ENCODE results near the gene TMEM131. TPM values are rescaled to one million over a fixed set of nuclear protein-coding genes. Genes with fewer than 3 reads are reported as not detected.

TMEM131 gene
- total RNA-seq, 1 experiment from 2014 or later = 7.4 TPM

GRCh38 chr2:97755491-97755890, 240.3 kb downstream of the TMEM131 start:
- DNase-seq (ENCODE audit: low spot score) = no peak
- in situ Hi-C loops (cut with HindIII; ENCODE audit: low sequenced_read_pairs) = no loop called here

- DNase-seq (ENCODE audit: low spot score) = no peak
- in situ Hi-C loops (cut with HindIII; ENCODE audit: low sequenced_read_pairs) = no loop called here
These were observed 240.9 kb downstream of the TMEM131 start for GRCh38 chr2:97754690-97755346.

GRCh38 chr2:97752342-97753334, 243.1 kb downstream of the TMEM131 start:
- no peak for DNase-seq (ENCODE audit: low spot score)
- in situ Hi-C loops (cut with HindIII; ENCODE audit: low sequenced_read_pairs) = no loop called here

- in situ Hi-C loops (cut with HindIII; ENCODE audit: low sequenced_read_pairs) = no loop called here
- DNase-seq (ENCODE audit: low spot score) = no peak
These were observed 244.0 kb downstream of the TMEM131 start for GRCh38 chr2:97751752-97752151.

GRCh38 chr2:97750017-97750416, 245.7 kb downstream of the TMEM131 start:
- in situ Hi-C loops (cut with HindIII; ENCODE audit: low sequenced_read_pairs) = no loop called here

GRCh38 chr2:97749581-97749980, 246.2 kb downstream of the TMEM131 start:
- in situ Hi-C loops (cut with HindIII; ENCODE audit: low sequenced_read_pairs) = no loop called here
- no peak for DNase-seq (ENCODE audit: low spot score)

More at GRCh38 chr2:97750017-97750416, 245.7 kb downstream of the TMEM131 start:
- DNase-seq (ENCODE audit: low spot score) = no peak

GRCh38 chr2:97747716-97748115, 248.0 kb downstream of the TMEM131 start:
- peak; percentile 89 for DNase-seq (ENCODE audit: low spot score)
- in situ Hi-C loops (cut with HindIII; ENCODE audit: low sequenced_read_pairs) = no loop called here

GRCh38 chr2:97747285-97747684, 248.5 kb downstream of the TMEM131 start:
- peak; percentile 88 for DNase-seq (ENCODE audit: low spot score)
- in situ Hi-C loops (cut with HindIII; ENCODE audit: low sequenced_read_pairs) = no loop called here

GRCh38 chr2:97745474-97746174, 250.1 kb downstream of the TMEM131 start:
- no peak for DNase-seq (ENCODE audit: low spot score)
- in situ Hi-C loops (cut with HindIII; ENCODE audit: low sequenced_read_pairs) = no loop called here

- no peak for DNase-seq (ENCODE audit: low spot score)
- in situ Hi-C loops (cut with HindIII; ENCODE audit: low sequenced_read_pairs) = no loop called here
These were observed 251.8 kb downstream of the TMEM131 start for GRCh38 chr2:97743913-97744312.

- DNase-seq (ENCODE audit: low spot score) = no peak
- in situ Hi-C loops (cut with HindIII; ENCODE audit: low sequenced_read_pairs) = no loop called here
These were observed 253.3 kb downstream of the TMEM131 start for GRCh38 chr2:97742381-97742847.

- DNase-seq (ENCODE audit: low spot score) = no peak
- in situ Hi-C loops (cut with HindIII; ENCODE audit: low sequenced_read_pairs) = no loop called here
These were observed 254.1 kb downstream of the TMEM131 start for GRCh38 chr2:97741686-97742085.

GRCh38 chr2:97741251-97741650, 254.5 kb downstream of the TMEM131 start:
- in situ Hi-C loops (cut with HindIII; ENCODE audit: low sequenced_read_pairs) = no loop called here

GRCh38 chr2:97740590-97741182, 255.1 kb downstream of the TMEM131 start:
- in situ Hi-C loops (cut with HindIII; ENCODE audit: low sequenced_read_pairs) = no loop called here
- DNase-seq (ENCODE audit: low spot score) = no peak

More at GRCh38 chr2:97741251-97741650, 254.5 kb downstream of the TMEM131 start:
- DNase-seq (ENCODE audit: low spot score) = no peak

- in situ Hi-C loops (cut with HindIII; ENCODE audit: low sequenced_read_pairs) = no loop called here
- no peak for DNase-seq (ENCODE audit: low spot score)
These were observed 255.9 kb downstream of the TMEM131 start for GRCh38 chr2:97739893-97740245.

- DNase-seq (ENCODE audit: low spot score) = no peak
- in situ Hi-C loops (cut with HindIII; ENCODE audit: low sequenced_read_pairs) = no loop called here
These were observed 256.5 kb downstream of the TMEM131 start for GRCh38 chr2:97739020-97739892.

GRCh38 chr2:97738179-97739019, 257.3 kb downstream of the TMEM131 start:
- DNase-seq (ENCODE audit: low spot score) = no peak
- in situ Hi-C loops (cut with HindIII; ENCODE audit: low sequenced_read_pairs) = no loop called here

Measured in G401 (cell line).